GM04503 (cell line): ENCODE measurements around the gene MYH7B.

Source experiments
- DNase-seq: peaks from one replicate; pipeline ENCODE4 v3.0.0-alpha.2; 2012; ENCODE audit warnings: low read depth

Gene MYH7B

DNA sequence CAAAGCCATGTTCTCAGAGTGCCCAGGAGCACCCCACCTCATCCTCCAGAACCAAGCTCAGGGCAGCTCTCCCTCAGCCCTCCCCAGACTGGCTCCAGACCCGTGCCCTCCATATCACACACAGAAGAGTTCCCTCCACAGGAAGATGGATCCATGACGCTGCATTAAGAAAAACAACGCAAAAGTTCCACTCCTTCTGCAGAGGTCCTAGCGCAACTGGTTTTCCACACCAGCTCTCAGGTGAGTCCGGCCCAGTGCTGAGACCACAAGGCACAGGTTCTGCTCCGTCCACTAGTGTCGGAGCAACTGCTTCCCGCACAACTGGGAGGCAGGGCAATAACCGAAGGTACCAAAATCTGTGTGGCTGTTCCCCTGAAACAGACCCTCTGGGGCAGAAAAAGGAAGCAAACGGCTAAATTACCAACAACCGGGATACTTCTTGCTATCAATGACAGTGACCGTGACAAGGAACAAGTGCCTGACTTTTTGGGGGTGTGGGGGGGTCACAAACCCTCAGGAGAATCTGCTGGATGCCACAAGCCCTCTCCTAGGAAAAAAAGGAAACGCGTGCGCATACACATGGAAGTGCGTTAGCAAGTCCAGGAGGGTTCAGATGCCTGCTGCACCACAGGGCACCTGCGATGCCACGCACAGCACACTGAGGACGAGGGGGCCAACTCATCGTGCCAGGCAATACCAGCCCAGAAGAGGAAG, 49.2 kb downstream of the MYH7B start:
- DNase-seq: no peak
